ENCODE results near the gene SH3BP2. TPM values are rescaled to one million over a fixed set of nuclear protein-coding genes. Genes with fewer than 3 reads are reported as not detected.

Gene SH3BP2
- total RNA-seq, 4 donors from 2014 or later: 26.2 to 109 (median 66.0) TPM

- TF ChIP-seq, protein P1, sequence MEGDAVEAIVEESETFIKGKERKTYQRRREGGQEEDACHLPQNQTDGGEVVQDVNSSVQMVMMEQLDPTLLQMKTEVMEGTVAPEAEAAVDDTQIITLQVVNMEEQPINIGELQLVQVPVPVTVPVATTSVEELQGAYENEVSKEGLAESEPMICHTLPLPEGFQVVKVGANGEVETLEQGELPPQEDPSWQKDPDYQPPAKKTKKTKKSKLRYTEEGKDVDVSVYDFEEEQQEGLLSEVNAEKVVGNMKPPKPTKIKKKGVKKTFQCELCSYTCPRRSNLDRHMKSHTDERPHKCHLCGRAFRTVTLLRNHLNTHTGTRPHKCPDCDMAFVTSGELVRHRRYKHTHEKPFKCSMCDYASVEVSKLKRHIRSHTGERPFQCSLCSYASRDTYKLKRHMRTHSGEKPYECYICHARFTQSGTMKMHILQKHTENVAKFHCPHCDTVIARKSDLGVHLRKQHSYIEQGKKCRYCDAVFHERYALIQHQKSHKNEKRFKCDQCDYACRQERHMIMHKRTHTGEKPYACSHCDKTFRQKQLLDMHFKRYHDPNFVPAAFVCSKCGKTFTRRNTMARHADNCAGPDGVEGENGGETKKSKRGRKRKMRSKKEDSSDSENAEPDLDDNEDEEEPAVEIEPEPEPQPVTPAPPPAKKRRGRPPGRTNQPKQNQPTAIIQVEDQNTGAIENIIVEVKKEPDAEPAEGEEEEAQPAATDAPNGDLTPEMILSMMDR (IDR thresholded peaks at IDR 0.05): no peak
- no peak for DNase-seq (ENCODE audit: low spot score)
Measured at GRCh38 chr4:2802618-2803531, 10.0 kb downstream of the SH3BP2 start.

GRCh38 chr4:2803624-2804448, 11.0 kb downstream of the SH3BP2 start:
- TF ChIP-seq, protein P1 (IDR thresholded peaks at IDR 0.05): no peak
- DNase-seq (ENCODE audit: low spot score) (no peak), ATAC-seq (ENCODE audit: low FRiP score) (no peak)

More at GRCh38 chr4:2802618-2803531, 10.0 kb downstream of the SH3BP2 start:
- no peak for ATAC-seq (ENCODE audit: low FRiP score)

GRCh38 chr4:2804449-2804972, 11.6 kb downstream of the SH3BP2 start:
- DNase-seq (ENCODE audit: low spot score) (no peak), ATAC-seq (ENCODE audit: low FRiP score) (no peak)
- TF ChIP-seq, protein P1 (IDR thresholded peaks at IDR 0.05): no peak

DNA sequence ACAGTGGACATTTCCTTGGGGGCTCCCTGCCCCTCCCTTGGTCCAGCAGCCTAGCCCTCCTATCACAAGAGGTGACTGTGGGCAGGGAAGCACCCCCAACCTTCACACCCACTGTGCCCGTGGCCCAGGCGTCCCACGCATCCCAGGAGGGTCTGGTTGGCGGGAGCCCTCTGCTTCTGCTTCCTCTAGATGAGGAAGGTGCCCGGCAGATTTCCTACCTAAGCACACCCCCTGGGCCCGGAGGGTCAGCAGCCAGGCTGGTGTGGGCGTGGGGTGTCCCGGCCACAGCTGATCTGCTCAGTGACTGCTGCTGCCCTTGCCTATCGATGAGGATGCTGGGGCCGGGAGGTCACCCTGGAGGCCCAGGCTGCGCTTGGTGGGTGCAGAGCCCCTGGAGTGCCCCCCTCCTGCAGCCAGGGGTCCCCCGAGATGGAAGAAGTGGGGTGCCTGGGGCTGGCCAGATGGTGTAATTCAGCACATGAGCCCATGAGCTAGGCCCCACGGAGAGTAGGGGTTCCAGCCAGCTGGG, 12.2 kb downstream of the SH3BP2 start:
- DNase-seq (ENCODE audit: low spot score): no peak
- TF ChIP-seq, protein P1 (IDR thresholded peaks at IDR 0.05): no peak
- no peak for ATAC-seq (ENCODE audit: low FRiP score)

- DNase-seq (ENCODE audit: low spot score) (no peak), ATAC-seq (ENCODE audit: low FRiP score) (no peak)
- TF ChIP-seq, protein P1 (IDR thresholded peaks at IDR 0.05): no peak
Measured at GRCh38 chr4:2805712-2806389, 13.0 kb downstream of the SH3BP2 start.

Data from omental fat pad (tissue), 4 donors.